ENCODE results near the gene MAGOH.

DNA sequence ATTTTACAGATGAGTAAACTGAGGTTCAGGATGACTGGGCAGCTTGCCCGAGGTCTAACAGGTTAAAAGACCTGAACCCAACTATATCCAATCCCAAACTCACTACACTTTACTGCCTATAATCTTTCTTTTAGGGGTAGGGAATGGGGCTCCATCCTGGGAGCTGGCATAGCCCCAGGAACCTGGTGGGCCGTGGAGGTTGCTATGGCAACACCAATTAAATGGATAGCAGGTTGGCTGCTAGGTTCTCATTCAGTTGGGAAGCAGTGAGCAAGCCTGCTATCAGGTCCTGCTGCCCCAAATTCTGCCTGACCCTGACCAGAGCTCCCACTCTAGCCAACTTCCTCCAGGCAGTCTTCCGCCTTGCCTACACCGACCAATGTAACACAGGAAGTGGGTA lies 48.6 kb upstream of the MAGOH start:
- no peak for TF ChIP-seq EZH2 (IDR thresholded peaks at IDR 0.05; ENCODE audit: insufficient read depth, low read length)
- TF ChIP-seq, protein P1, sequence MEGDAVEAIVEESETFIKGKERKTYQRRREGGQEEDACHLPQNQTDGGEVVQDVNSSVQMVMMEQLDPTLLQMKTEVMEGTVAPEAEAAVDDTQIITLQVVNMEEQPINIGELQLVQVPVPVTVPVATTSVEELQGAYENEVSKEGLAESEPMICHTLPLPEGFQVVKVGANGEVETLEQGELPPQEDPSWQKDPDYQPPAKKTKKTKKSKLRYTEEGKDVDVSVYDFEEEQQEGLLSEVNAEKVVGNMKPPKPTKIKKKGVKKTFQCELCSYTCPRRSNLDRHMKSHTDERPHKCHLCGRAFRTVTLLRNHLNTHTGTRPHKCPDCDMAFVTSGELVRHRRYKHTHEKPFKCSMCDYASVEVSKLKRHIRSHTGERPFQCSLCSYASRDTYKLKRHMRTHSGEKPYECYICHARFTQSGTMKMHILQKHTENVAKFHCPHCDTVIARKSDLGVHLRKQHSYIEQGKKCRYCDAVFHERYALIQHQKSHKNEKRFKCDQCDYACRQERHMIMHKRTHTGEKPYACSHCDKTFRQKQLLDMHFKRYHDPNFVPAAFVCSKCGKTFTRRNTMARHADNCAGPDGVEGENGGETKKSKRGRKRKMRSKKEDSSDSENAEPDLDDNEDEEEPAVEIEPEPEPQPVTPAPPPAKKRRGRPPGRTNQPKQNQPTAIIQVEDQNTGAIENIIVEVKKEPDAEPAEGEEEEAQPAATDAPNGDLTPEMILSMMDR (IDR thresholded peaks at IDR 0.05; ENCODE audit: insufficient read depth, low read depth, low read length), result no peak

All from astrocyte (in vitro differentiated cells and primary cell).